Endometrial microvascular endothelial cells (primary cell): Measurements from ENCODE around the gene SCAPER. TPM values are rescaled to one million over a fixed set of nuclear protein-coding genes. Genes with fewer than 3 reads are reported as not detected.

Experiments used
- in situ Hi-C: cut with HindIII; loops from 2 replicates; pipeline ENCODE4 v1.10.0; 2017; ENCODE audit warnings: low sequenced_read_pairs, low pct_unique_long_range_greater_than_20kb; ENCODE audit errors: inconsistent ontology term
- total RNA-seq: library from RNA; depleted of rRNA; stranded (reverse); fragments of >200 nt; gene quantifications from one replicate; pipeline ENCODE4 v1.2.3, GENCODE V29; 2015; ENCODE audit errors: inconsistent ontology term

Gene SCAPER
- total RNA-seq, 1 donor from 2014 or later: 9.0 TPM

- in situ Hi-C loops: no loop called here
These were observed 257.5 kb downstream of the SCAPER start for GRCh38 chr15:76647612-76648011.

GRCh38 chr15:76644646-76645045, 260.5 kb downstream of the SCAPER start:
- in situ Hi-C loops: no loop called here

DNA sequence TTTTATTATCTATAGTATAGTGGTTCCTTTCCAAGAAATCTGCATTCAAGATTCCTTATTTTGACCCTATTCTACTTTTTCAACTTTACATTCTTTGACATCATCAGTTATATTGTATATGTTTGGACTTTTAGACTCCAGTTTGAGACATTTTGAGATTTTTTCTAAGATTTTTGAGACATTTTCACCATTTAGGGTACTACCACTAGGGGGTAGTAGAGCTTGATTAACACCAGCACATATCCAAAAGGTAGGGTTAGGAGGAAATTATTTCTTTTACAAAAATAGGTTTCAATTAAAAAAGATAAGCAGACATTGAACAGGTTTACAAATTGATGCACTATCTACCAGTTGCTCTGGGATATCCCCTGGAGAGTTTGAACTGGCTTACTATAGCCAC, 262.5 kb downstream of the SCAPER start:
- in situ Hi-C loops: no loop called here

DNA sequence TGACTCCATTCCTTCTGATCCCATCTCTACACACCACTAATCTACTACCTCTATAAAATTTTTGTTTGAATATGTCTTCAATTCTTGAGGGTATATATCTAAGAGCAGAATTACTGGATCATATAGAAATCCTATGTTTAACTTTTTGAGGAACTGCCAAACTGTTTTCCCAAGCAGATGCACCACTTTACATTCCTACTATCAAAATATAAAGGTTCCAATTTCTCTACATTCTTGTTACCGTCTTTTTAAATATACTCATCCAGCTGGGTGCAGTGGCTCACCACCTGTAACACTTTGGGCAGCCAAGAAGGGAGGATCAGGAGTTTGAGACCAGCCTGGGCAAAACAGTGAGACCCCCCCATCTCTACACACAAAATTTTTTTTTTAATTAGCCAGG, 268.0 kb downstream of the SCAPER start:
- in situ Hi-C loops: no loop called here

- in situ Hi-C loops: no loop called here
These were observed 269.1 kb downstream of the SCAPER start for GRCh38 chr15:76636059-76636458.

DNA sequence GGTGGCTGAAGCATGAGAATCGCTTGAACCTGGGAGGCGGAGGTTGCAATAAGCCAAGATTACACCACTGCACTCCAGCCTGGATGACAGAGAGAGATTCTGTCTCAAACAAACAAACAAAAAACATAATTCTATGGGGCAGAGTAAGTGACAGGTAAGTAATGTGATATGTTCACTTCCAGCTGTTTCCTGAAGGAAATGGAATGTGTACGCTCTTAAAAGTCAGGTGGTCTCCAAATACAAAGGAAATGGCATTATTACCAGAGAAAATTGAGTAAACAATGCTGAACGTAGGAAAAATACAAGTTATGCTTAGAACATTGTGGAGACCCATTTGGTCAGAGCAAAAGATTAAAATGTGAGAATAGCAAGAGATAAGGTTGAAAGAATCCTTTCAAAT, 278.5 kb downstream of the SCAPER start:
- in situ Hi-C loops: no loop called here

DNA sequence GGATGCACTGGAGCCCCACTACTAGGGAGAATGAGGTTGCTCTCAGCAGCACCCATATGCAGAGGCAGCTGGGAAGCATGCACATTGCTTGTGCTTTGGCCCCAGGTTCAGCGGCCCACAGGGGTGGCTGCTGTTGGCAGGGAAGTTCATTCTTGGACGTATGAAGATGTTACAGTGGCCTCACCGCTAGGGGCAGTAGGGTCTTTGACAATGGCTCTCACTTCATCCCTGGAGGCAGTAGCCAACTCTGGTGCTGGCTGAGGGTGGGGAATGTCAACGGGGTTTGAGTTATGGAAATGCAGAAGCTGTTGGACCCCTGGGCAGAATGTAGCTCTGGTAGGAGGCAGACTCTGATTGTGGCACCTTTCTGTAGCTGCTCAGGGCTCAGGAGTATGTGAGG, 279.9 kb downstream of the SCAPER start:
- in situ Hi-C loops: no loop called here

DNA sequence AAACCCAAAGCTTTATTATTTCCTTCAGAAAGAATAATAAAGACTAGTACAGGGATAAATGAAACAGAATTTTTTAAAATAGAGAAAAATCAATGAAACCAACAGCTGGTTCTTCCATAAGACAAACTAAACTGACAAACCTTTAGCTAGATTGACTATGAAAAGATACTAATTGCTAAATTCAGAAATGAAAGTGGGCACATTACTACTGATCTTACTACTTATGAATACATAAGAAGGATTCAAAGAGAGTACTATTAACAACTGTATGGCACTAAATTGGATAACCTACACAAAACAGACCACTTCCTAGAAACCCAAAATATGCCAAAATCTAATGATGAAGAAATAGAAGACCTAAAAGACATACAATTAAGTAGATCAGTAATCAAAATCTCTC, 290.4 kb downstream of the SCAPER start:
- in situ Hi-C loops: no loop called here

GRCh38 chr15:76588811-76589747, 316.1 kb downstream of the SCAPER start:
- in situ Hi-C loops: no loop called here

GRCh38 chr15:76585576-76585897, 319.6 kb downstream of the SCAPER start:
- in situ Hi-C loops: no loop called here

GRCh38 chr15:76584868-76585575, 320.1 kb downstream of the SCAPER start:
- in situ Hi-C loops: no loop called here

GRCh38 chr15:76582550-76582949, 322.6 kb downstream of the SCAPER start:
- in situ Hi-C loops: no loop called here

DNA sequence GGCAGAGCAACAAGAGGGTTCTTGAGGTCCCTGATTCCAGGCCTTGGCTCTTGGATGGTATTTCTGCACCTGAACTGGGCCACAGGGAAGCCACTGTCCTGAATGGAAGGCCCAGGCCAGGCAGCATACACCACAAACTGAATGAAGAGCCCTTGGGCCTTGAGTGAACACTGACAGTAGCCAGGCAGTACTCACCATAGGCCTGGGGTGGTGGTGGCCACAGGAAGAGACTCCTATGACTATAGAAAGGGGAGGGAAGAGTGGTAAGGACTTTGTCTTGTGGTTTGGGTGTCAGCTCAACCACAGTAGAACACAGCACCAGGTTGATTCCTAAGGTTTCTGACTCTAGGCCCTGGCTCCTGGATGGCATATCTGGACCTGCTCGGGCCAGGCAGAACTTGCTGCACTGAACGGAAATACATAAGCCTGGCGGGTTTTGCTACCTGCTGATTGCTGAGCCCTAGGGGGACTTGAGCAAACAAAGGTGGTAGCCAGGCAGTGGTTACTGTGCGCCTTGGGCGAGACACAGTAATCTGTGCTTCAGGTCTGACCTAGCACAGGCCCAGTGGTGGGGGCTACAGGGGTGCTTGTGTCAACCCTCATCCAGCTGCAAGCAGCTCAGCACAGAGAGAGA, 327.1 kb downstream of the SCAPER start:
- in situ Hi-C loops: no loop called here

GRCh38 chr15:76576523-76577279, 328.4 kb downstream of the SCAPER start:
- in situ Hi-C loops: no loop called here

DNA sequence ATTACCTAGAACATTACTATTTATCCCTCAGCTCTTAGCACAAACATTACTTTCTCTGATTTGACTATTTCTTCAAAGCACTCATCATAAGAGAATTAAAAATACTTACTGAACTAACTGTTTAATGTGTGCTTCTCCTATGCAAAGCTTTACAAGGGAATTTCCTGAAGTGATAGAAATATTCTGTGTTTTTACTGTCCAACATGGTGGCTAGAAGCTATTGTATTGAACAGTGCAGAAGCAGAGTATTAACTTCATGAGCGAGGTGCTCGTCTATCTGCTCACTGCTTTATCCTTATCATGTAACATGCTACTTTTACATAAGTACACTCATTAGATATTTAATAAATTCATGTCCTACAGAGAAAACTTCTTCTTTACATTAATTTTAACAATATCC, 329.5 kb downstream of the SCAPER start:
- in situ Hi-C loops: no loop called here

GRCh38 chr15:76575274-76575673, 329.9 kb downstream of the SCAPER start:
- in situ Hi-C loops: no loop called here

DNA sequence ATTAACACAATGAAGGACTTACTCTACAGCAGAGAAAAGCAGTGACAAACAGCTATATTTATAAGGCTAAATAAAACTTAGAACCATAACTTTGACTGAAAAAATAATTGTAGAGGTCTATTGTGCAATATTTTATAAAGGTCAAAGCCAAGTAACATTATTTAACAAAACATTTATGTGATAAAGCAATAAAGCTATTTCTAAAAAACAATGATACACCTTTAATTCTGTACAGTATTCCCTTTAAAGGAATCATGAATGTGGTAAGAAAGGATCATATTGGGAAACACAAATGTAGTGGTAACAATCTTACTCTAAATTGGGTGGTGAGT, 332.2 kb downstream of the SCAPER start:
- in situ Hi-C loops: no loop called here

DNA sequence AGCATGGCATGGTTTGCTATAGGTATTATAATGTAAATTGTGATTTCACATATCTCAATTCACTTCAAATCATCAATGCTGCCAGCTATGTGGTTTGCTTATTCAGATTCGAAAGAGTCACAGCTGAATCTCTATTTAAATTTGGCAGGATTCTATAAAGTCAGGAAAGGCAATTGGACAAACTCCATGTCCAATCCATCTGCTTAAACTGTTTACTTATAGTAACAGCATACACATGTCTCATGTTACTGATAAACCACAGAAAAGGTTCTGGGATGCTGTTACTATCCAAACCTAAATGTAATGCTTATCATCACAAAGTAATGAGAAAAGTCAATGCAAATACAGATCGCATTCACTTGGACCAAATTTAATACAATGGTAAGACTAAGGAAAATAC, 338.9 kb downstream of the SCAPER start:
- in situ Hi-C loops: no loop called here

- in situ Hi-C loops: no loop called here
These were observed 339.8 kb downstream of the SCAPER start for GRCh38 chr15:76565366-76565765.
